Neutrophil (primary cell): ENCODE data around the gene PTPRC.

Source experiments
- H3K27ac ChIP-seq: fragments of 200-600 bp; sonication (generic); 2 replicates; pipeline ENCODE4 v1.5.1; 2016; ENCODE audit warnings: mild to moderate bottlenecking, moderate library complexity
- H3K27me3 ChIP-seq: fragments of 200-600 bp; sonication (generic); 2 replicates; pipeline ENCODE4 v1.6.0; 2016; ENCODE audit warnings: mild to moderate bottlenecking
- H3K36me3 ChIP-seq: fragments of 200-600 bp; sonication (generic); 2 replicates; pipeline ENCODE4 v1.5.1; 2017
- H3K4me1 ChIP-seq, 2 experiments: fragments of 200-600 bp in 1 of 2; sonication (generic) in 1 of 2; 1 replicate in 1 of 2; 2 replicates in 1 of 2; pipeline versions ENCODE4 v1.5.1 to v1.6.1; 2013 to 2016; ENCODE audit warnings: low read depth in 1 of 2, low read length in 1 of 2, mild to moderate bottlenecking in 1 of 2, moderate library complexity in 1 of 2; ENCODE audit not compliant: control insufficient read depth in 1 of 2, insufficient read depth in 1 of 2
- H3K4me3 ChIP-seq, 2 experiments: fragments of 200-600 bp in 1 of 2; sonication (generic) in 1 of 2; 1 replicate in 1 of 2; 2 replicates in 1 of 2; pipeline ENCODE4 v1.5.1; 2013 to 2016; ENCODE audit warnings: low read depth in 1 of 2, low read length in 1 of 2, mild to moderate bottlenecking in 1 of 2, moderate library complexity in 1 of 2
- H3K9me3 ChIP-seq: fragments of 200-600 bp; sonication (generic); 2 replicates; pipeline ENCODE4 v1.5.1; 2016
- TF ChIP-seq, protein P1 (sequence below): fragments of 200-600 bp; sonication (generic); IDR thresholded peaks from 2 replicates; pipeline ENCODE4 v1.5.1; 2016; ENCODE audit warnings: antibody characterized with exemption

PTPRC gene

DNA sequence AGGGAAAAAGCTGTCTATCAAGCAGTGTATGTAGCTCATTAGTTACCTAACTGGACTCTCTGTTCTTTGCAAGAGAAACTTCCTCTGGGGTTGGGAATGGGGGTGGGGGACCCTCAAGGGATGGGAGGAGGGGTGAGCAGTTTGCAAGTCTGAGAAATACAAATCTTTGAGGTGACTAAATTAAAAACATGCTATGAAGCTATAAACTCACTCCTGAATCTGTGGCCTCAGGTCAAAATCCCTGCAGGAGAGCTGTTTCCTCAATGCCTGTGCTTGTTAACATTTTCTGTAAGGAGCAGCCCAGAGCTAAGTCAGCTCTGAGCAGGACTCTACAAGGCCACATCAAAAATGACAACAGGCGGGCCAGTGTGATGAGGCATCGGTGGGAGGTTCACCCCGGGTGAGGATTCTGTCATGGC lies 32.8 kb upstream of the PTPRC start:
- H3K27ac ChIP-seq = peak overlapping the region; percentile 45
- H3K4me1 ChIP-seq = peaks cover 52 to 59% of the 10 kb centered on the region in 2 experiments

DNA sequence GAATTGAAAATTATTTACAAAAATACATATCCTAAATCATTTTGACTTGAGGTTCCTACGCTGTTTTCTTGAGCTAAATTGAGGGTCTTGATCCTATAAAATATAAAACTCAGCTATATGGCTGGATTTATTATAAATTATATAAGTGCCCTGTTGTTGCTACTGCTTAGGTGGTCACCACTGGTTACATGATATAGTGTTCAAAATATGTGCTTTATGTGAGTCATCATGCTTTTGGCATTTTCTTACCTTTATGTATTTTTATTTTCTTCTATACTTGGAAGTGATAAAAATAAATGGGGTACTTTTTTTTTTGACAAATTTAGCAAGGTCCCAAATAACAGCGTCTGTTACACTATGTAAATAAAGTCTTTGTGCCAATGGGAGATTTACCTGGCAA lies 31.1 kb upstream of the PTPRC start:
- Histone ChIP-seq H3K27ac (no peak overlapping the region), H3K9me3 (no peaks in the 10 kb centered on the region), H3K36me3 (no peaks in the 10 kb centered on the region), H3K4me3 (no peak overlapping the region), H3K4me1 (peaks cover 47 to 50% of the 10 kb centered on the region in 2 experiments), H3K27me3 (no peaks in the 10 kb centered on the region)
- TF ChIP-seq, protein P1, sequence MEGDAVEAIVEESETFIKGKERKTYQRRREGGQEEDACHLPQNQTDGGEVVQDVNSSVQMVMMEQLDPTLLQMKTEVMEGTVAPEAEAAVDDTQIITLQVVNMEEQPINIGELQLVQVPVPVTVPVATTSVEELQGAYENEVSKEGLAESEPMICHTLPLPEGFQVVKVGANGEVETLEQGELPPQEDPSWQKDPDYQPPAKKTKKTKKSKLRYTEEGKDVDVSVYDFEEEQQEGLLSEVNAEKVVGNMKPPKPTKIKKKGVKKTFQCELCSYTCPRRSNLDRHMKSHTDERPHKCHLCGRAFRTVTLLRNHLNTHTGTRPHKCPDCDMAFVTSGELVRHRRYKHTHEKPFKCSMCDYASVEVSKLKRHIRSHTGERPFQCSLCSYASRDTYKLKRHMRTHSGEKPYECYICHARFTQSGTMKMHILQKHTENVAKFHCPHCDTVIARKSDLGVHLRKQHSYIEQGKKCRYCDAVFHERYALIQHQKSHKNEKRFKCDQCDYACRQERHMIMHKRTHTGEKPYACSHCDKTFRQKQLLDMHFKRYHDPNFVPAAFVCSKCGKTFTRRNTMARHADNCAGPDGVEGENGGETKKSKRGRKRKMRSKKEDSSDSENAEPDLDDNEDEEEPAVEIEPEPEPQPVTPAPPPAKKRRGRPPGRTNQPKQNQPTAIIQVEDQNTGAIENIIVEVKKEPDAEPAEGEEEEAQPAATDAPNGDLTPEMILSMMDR = no peak

More for the DNA sequence above, 32.8 kb upstream of the PTPRC start:
- TF ChIP-seq, protein P1 = no peak
- Histone ChIP-seq H3K9me3 (no peaks in the 10 kb centered on the region), H3K36me3 (no peaks in the 10 kb centered on the region), H3K27me3 (no peaks in the 10 kb centered on the region), H3K4me3 (no peak overlapping the region)

DNA sequence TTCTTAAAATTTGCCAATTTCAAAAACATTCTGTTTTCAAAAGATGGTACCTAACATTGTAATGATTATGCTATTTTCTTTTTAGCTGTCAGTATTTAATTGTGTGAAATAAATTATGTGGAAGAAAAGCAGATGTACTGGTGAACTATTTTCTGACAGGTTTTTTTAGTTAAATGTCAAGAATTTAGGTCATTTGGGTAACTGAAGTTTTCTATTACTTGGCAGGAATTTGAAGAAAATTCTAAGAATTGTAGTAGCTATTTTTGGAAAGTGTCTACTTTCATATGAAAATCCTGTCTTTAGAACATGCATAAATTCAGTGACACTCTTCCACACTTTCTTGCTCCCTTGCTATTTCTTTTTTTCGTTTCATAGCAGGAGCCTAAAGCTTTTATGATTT lies 28.5 kb upstream of the PTPRC start:
- H3K27ac ChIP-seq = no peak overlapping the region
- H3K4me3 ChIP-seq = no peak overlapping the region
- H3K27me3 ChIP-seq = no peaks in the 10 kb centered on the region
- H3K9me3 ChIP-seq = no peaks in the 10 kb centered on the region
- TF ChIP-seq, protein P1 = no peak
- H3K4me1 ChIP-seq = peaks cover 32 to 33% of the 10 kb centered on the region in 2 experiments
- H3K36me3 ChIP-seq = no peaks in the 10 kb centered on the region

DNA sequence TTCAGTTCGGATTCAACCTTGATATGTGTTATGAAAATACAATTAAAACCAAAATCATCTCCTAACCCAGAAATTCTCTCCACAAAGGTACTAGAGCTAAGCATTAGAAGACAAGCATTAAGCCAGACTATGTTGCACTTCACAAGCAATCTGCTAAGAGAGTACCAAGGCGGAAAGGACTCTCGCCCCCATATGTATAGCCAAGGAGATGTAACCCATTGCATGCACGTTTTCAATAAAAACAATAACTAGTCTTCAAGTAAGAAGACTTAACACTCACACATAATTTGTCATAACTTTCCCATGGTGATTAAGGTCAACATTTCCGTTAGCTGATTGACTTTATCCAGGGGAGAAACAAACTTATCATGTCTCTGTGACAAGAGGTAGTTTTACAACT lies 27.6 kb upstream of the PTPRC start:
- H3K27me3 ChIP-seq = no peaks in the 10 kb centered on the region
- no peaks in the 10 kb centered on the region for H3K36me3 ChIP-seq
- no peaks in the 10 kb centered on the region for H3K9me3 ChIP-seq
- TF ChIP-seq, protein P1 = no peak
- peaks cover 24 to 26% of the 10 kb centered on the region in 2 experiments for H3K4me1 ChIP-seq
- no peak overlapping the region for H3K4me3 ChIP-seq
- H3K27ac ChIP-seq = no peak overlapping the region

DNA sequence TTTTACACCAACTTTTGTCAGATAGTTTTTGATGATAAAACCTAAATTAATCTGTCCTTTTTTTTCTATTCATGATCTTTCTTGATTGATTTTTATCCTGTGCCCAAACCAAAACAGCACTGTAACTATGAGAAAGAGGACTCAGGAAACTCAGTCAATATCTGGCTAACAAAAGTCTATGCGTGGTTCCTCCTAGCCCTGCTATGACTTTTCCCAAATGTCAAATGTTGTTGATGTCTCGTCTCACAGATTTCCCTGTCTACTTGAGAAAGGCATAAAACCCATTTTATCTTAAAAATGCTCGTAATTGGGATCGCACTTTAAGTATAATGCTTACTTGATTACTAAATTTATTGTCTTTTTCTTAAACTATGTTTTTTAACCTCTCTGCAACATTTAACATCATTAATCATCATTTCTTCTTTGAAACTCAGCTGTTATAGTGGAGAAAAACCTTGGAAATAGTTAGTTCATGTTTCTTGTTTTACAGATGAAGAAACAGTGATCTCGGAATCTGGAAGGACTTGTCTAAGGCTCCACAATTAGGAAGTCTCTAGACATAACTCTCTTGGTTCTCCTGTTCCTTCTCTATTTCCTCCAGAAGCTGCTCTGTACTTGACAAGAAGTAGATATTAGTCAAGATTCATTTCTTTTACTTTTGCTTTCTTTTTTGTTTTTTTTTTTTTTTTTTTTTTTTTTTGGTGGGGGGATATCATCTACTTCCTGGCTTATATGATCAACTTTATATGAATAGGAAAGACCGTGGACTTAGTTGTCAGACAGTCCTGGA lies 26.2 kb upstream of the PTPRC start:
- H3K9me3 ChIP-seq = no peaks in the 10 kb centered on the region

More for the DNA sequence above, 26.2 kb upstream of the PTPRC start:
- Histone ChIP-seq H3K27ac (peak overlapping the region; percentile 71), H3K4me1 (peaks cover 22 to 23% of the 10 kb centered on the region in 2 experiments), H3K27me3 (no peaks in the 10 kb centered on the region), H3K4me3 (no peak overlapping the region), H3K36me3 (no peaks in the 10 kb centered on the region)
- TF ChIP-seq, protein P1 = no peak
